Fibroblast of villous mesenchyme (primary cell): ENCODE results near the gene EVI5L. TPM values are rescaled to one million over a fixed set of nuclear protein-coding genes. Genes with fewer than 3 reads are reported as not detected.

ENCODE experiments used
- DNase-seq: peaks from one replicate; pipeline ENCODE4 v3.0.0-alpha.2; 2010; ENCODE audit warnings: low read depth
- H3K4me3 ChIP-seq: 2 replicates; pipeline ENCODE4 v1.5.1; 2011; ENCODE audit warnings: low read depth, mild to moderate bottlenecking, low read length
- CTCF ChIP-seq: IDR thresholded peaks from 2 replicates; pipeline ENCODE4 v1.5.1; 2012; ENCODE audit warnings: low read depth, mild to moderate bottlenecking, low read length; ENCODE audit not compliant: insufficient read depth
- total RNA-seq: library from RNA; depleted of rRNA; stranded (reverse); fragments of >200 nt; gene quantifications from 2 replicates; pipeline ENCODE4 v1.2.3, GENCODE V29; 2012

EVI5L gene
- total RNA-seq, 1 donor, result 25.5 TPM

GRCh38 chr19:7833225-7834099, 3.4 kb downstream of the EVI5L start:
- DNase-seq, result peak; percentile 80
- TF ChIP-seq CTCF, result no peak
- no peak overlapping the region for H3K4me3 ChIP-seq

- no peak overlapping the region for H3K4me3 ChIP-seq
Observed at GRCh38 chr19:7839476-7839875, 9.5 kb downstream of the EVI5L start.

GRCh38 chr19:7840629-7841028, 10.6 kb downstream of the EVI5L start:
- no peak for TF ChIP-seq CTCF
- H3K4me3 ChIP-seq, result no peak overlapping the region
- no peak for DNase-seq

More at GRCh38 chr19:7839476-7839875, 9.5 kb downstream of the EVI5L start:
- no peak for DNase-seq
- TF ChIP-seq CTCF, result no peak

GRCh38 chr19:7841751-7842660, 12.0 kb downstream of the EVI5L start:
- no peak overlapping the region for H3K4me3 ChIP-seq
- no peak for DNase-seq
- no peak for TF ChIP-seq CTCF

- no peak for DNase-seq
- H3K4me3 ChIP-seq, result no peak overlapping the region
- no peak for TF ChIP-seq CTCF
Observed at GRCh38 chr19:7842661-7843294, 12.8 kb downstream of the EVI5L start.

- DNase-seq, result no peak
- TF ChIP-seq CTCF, result no peak
- H3K4me3 ChIP-seq, result no peak overlapping the region
Observed at GRCh38 chr19:7843521-7843920, 13.5 kb downstream of the EVI5L start.
